ENCODE data around the gene APC2.

DNA sequence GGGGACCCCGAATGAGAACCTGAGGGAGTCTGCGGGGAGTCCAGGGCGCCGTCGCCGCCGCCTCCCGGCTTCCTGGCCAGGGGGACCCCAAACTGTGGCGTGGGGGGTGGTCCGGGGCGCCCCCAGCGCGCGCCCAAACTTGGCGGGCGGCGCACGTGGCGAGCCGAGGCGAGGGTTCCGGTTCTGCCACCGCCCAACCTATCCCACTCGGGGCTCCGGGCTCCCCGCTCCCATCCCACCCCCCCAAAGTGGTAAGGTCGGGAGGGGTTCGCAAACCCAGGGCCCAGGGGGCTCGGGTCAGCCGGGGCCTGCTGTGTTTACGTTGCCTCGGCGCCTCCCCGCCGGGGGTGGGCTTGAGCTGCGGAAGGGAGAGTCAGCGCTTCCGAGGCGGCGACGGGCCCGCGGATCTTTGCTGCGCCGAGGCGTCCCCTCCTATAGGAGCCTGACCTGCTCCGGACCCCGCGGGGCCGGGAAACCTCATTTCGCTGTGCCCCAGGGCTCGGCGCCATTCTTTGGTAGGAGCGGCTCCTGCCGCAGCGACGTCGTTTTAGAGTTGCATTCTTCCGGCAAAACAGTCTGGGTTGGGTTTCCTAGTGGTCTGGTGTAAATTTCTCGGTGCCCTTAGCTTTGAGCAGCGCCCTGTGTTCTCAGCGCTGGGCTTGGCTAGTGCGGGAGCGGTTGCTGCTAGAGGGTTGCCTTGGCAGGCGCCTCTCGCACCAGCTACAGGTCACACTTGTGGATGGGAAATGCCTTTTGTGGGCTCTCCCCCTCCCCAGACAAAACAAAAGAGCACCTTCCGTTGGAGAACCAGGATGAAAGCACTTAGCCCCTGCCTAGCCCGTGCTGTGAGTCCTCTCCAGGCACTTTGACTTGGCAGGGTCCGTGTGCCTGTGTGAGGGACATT, 41.4 kb upstream of the APC2 start:
- TF ChIP-seq GATA2 (IDR thresholded peaks at IDR 0.05; ENCODE audit: low read depth, low read length): no peak
- TF ChIP-seq GATA3 (IDR thresholded peaks at IDR 0.05; ENCODE audit: low read depth, low read length): no peak

Measured in SH-SY5Y (cell line).